NCI-H345 (cell line): ENCODE results near the gene LAMB1.
"Not testable (repeated sequence)": the region's sequence is repeated elsewhere in the genome, so short reads cannot be mapped to it uniquely, and the experiment has no call there.

Experiments used
- DNase-seq: peaks from one replicate; lab custom pipeline; 2025; lab: John Stamatoyannopoulos, UW

Gene LAMB1

GRCh38 chr7:107971613-107972012, 31.3 kb downstream of the LAMB1 start:
- DNase-seq = no peak

GRCh38 chr7:107971100-107971499, 31.9 kb downstream of the LAMB1 start:
- DNase-seq = no peak

GRCh38 chr7:107969856-107970255, 33.1 kb downstream of the LAMB1 start:
- no peak for DNase-seq

GRCh38 chr7:107968449-107968848, 34.5 kb downstream of the LAMB1 start:
- no peak for DNase-seq

- peak; percentile 42 for DNase-seq
Observed at GRCh38 chr7:107967420-107967819, 35.5 kb downstream of the LAMB1 start.

- DNase-seq = peak; percentile 62
Observed at GRCh38 chr7:107966711-107967110, 36.2 kb downstream of the LAMB1 start.

- no peak for DNase-seq
Observed at GRCh38 chr7:107964510-107964909, 38.5 kb downstream of the LAMB1 start.

GRCh38 chr7:107962817-107963216, 40.1 kb downstream of the LAMB1 start:
- no peak for DNase-seq

- DNase-seq = peak; percentile 74
Observed at GRCh38 chr7:107961405-107961804, 41.6 kb downstream of the LAMB1 start.

GRCh38 chr7:107960272-107960671, 42.7 kb downstream of the LAMB1 start:
- peak; percentile 8 for DNase-seq

GRCh38 chr7:107959527-107959898, 43.4 kb downstream of the LAMB1 start:
- DNase-seq = no peak

- no peak for DNase-seq
Observed at GRCh38 chr7:107958764-107959526, 44.0 kb downstream of the LAMB1 start.

GRCh38 chr7:107957436-107957835, 45.5 kb downstream of the LAMB1 start:
- no peak for DNase-seq

- DNase-seq = not testable (repeated sequence)
Observed at GRCh38 chr7:107956950-107957349, 46.0 kb downstream of the LAMB1 start.

GRCh38 chr7:107955394-107955793, 47.6 kb downstream of the LAMB1 start:
- no peak for DNase-seq

- DNase-seq = no peak
Observed at GRCh38 chr7:107953924-107954303, 49.0 kb downstream of the LAMB1 start.

- DNase-seq = no peak
Observed at GRCh38 chr7:107953265-107953923, 49.6 kb downstream of the LAMB1 start.

- DNase-seq = no peak
Observed at GRCh38 chr7:107951896-107952295, 51.1 kb downstream of the LAMB1 start.

GRCh38 chr7:107951172-107951787, 51.7 kb downstream of the LAMB1 start:
- no peak for DNase-seq

GRCh38 chr7:107949443-107949935, 53.5 kb downstream of the LAMB1 start:
- no peak for DNase-seq

GRCh38 chr7:107948645-107949442, 54.1 kb downstream of the LAMB1 start:
- DNase-seq = no peak

- no peak for DNase-seq
Observed at GRCh38 chr7:107946881-107947280, 56.1 kb downstream of the LAMB1 start.
